ENCODE measurements around the gene STK32B.

DNA sequence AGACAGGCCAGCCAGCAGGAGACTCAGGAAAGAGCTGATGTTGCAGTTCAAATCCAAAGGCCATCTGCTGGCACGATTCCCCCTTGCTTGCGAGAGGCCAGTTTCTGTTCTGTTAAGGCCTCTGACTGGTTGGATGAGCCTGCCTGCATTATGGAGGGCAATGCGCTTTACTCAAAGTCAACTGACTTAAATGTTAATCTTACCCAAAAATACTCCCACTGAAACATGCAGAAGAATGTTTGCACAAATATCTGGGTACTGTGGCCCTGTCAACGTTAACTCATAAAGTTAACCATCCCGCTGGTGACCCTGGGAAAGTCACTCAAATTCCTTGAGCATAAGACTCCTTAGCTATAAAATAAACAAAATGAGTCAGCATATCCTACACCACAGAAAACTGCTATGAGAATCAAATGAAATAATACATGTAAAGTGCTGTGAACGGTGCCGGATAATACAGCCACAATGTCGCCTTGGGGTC, 330.7 kb downstream of the STK32B start:
- TF ChIP-seq, protein P1, sequence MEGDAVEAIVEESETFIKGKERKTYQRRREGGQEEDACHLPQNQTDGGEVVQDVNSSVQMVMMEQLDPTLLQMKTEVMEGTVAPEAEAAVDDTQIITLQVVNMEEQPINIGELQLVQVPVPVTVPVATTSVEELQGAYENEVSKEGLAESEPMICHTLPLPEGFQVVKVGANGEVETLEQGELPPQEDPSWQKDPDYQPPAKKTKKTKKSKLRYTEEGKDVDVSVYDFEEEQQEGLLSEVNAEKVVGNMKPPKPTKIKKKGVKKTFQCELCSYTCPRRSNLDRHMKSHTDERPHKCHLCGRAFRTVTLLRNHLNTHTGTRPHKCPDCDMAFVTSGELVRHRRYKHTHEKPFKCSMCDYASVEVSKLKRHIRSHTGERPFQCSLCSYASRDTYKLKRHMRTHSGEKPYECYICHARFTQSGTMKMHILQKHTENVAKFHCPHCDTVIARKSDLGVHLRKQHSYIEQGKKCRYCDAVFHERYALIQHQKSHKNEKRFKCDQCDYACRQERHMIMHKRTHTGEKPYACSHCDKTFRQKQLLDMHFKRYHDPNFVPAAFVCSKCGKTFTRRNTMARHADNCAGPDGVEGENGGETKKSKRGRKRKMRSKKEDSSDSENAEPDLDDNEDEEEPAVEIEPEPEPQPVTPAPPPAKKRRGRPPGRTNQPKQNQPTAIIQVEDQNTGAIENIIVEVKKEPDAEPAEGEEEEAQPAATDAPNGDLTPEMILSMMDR (conservative IDR thresholded peaks at IDR 0.05; ENCODE audit: low read depth, low read length): no peak
- no peak for TF ChIP-seq EZH2 (IDR thresholded peaks at IDR 0.05; ENCODE audit: low read length, unreplicated experiment)
- TF ChIP-seq EZH2phosphoT487 (IDR thresholded peaks at IDR 0.05; ENCODE audit: borderline replicate concordance, low read length): no peak
